HG03378 (cell line): Measurements from ENCODE around the gene ABHD13.
A peak's percentile ranks its signal among the peaks of the same experiment; 100 is the strongest.
"Not testable (repeated sequence)": the region's sequence is repeated elsewhere in the genome, so short reads cannot be mapped to it uniquely, and the experiment has no call there.

Experiments
- ATAC-seq: cut with Tn5 transposase; IDR thresholded peaks from one replicate; pipeline ENCODE4 v1.9.1; 2021; ENCODE audit warnings: mild to moderate bottlenecking, moderate library complexity; ENCODE audit not compliant: unreplicated experiment

Gene ABHD13

DNA sequence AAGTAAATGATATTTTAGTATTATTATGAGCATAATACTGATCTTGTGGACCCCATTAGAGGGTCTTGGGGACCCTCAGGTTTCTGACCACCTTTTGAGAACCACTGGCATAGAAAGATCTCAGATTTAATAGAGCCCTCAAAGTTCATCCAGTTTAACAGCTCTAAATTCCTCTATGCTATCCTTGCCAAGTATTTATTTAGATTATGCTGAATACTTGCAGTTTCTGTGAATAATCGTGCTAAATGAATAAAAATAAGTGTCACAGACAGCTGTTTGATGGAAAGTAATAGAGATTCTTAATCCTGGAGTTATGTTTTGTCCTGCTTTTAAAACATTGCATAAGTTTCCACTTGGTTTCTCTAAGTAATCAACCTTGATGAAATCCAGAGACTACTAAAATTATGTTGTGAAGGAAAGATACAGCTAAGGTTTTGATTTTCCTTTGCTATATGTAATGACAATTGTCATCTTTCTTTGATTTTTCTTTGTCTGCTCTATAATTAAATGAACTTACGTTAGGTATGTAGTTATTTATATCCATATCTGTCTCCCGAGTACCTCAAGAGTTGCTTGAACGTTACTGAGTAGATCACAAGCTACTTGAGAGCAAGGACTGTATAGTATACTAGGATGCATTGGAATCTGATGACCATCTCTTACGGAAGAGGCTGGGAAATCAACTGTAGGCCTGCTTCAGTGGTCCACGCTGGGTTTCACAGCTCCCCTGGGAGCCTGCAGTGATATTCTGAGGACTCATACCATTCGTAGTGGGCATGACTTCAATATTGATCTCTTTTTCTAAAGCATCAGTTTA is 5.7 kb downstream of the ABHD13 start:
- ATAC-seq: no peak

DNA sequence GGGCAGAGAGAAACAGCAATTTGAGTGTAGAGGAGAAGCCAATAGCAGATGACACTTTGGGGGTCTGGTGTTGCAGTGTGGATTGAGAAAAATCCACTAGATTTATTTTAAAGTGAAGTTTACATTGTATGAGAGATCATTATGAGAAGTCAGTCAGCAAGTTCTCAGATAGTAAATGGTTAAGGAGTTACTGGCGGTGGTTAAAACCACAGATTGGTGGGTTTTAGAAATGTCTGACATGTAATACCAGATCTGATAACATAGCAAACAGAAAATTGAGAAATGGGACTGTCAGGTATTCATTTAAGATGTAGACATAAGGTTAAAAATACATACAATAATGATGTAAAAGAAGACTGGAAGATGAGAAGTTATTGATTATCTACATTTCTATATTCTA is 7.2 kb downstream of the ABHD13 start:
- ATAC-seq: peak; percentile 72

DNA sequence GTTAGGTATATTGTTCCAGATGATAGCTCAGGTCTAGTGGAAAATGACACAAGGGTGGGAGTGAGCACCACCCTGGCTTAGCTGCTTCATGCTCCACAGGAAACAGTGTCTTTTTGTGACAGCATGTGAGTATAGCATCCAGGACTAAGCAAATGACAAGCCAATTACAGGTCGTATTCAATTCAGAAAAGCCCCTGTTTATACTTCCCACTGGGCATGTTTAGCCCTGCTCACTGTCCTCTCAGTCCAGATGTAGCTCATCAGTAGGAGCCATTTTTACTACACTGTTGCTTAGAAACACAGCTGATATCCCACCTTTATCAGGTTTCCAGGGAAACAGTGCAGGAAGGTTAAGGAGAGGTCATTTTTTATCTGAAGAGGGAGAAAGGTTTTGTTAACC is 8.0 kb downstream of the ABHD13 start:
- ATAC-seq: peak; percentile 28

DNA sequence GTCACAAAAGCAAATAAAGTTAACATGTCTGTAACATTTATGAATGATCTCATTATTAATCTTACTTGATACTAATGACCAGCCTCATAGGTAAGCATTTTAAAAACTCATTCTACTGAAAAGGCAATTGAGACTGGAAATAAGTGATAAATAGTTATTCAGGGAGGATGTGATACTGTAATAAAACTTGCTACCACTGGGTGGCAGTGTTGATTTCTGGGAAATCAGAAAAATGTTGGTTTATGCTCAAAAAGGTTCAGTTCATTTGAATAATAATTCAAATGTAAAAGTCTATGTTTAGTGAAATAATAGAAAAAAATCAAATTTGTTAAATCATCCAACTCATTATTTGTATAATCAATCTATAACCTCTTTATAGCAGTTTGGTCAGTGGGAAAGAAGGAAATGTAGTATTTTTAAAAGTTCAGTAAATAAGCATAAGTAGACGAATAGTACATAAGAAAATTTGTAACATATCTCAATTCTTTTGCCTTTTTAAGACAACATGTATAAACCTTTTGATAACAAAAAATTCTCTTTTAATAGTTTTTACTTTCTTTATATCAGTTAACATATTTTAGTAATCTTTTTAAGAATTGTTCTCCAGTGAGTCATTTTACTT is 9.6 kb downstream of the ABHD13 start:
- peak; percentile 43 for ATAC-seq

DNA sequence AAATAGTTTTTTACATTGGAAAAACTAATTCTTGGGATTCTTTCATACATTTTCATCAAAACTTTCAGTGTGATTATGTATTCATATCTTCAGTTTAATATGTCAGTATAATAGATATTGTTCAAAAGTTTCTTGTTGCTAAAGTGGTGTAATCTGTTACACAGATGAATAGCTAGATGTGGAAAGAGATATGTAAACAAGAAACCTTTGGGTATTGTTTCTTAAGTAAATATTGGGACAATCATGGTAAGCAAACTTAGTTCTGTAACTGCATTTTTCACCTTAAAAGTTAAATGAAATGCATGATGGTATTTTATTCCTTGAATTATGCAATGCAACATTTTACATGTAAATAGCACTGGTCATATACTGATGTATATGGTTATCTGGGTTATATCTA is 12.2 kb downstream of the ABHD13 start:
- ATAC-seq: no peak

DNA sequence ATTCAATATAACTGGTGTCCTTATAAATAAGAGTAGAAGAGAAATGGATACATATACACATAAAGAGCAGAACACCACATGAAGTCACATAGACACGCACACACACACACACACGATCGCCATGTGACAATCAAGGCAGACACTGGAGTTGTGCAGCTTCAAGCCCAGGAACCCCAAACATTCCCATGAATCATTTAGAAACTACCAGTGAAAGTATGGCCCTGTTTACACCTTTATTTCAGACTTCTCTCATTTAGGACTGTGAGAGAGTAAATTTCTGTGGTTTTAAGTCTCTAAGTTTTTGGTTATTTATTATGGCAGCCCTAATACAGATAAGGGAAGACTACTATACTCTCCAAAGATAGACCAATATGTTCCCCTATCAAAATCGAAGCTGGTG is 31.0 kb downstream of the ABHD13 start:
- peak; percentile 78 for ATAC-seq

DNA sequence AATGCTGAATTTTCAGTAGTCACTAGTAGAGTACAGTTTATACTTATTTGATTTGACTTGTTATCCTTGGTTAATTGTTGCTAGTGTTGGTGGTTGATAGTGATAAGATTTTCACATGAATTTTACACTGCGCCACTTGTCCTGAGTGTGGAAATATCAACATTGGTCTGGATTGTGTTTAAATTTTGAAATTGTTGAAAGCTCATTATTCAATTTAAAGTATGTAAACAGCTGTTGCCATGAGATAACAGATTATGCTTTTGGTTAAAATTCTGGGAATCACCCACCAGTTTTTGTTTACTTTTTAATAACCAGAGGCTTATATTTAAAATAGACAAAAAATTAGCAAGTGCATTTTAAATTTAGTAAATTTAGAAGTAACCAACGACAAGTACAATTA is 39.1 kb downstream of the ABHD13 start:
- ATAC-seq: no peak

DNA sequence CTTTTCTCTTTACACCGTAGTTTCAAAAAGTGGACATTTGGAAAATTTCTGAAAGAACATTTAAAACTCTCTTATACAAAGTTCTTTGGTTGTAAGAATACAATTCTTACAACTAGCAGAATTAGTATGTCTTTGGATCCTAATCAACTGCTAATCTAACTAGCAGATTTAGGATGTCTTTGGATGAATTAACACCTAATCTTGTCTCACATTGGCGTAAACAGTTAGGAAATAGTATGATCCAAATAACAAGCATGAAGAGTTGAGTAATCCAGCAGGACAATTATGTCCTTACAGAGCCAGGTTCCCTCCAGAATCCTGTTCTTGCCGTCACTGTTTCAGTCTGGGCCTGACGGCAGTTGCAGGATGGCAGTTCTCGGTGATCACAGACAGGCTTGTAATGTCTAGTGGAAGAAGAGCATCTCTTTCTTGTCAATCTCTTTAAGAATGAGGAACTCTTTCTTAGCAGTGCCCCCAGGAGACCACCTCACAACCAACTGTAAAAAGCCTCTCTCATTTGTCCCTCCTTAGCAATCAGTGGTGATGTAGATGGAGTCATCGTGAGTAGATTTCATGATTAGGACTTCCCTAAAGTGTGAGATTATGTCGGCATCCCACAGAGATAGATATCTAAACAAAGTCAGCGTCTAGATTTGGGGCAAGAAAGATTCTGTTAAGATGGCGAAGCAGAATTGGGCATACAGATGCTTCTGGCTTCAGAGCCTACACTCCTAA is 45.6 kb downstream of the ABHD13 start:
- ATAC-seq: no peak

DNA sequence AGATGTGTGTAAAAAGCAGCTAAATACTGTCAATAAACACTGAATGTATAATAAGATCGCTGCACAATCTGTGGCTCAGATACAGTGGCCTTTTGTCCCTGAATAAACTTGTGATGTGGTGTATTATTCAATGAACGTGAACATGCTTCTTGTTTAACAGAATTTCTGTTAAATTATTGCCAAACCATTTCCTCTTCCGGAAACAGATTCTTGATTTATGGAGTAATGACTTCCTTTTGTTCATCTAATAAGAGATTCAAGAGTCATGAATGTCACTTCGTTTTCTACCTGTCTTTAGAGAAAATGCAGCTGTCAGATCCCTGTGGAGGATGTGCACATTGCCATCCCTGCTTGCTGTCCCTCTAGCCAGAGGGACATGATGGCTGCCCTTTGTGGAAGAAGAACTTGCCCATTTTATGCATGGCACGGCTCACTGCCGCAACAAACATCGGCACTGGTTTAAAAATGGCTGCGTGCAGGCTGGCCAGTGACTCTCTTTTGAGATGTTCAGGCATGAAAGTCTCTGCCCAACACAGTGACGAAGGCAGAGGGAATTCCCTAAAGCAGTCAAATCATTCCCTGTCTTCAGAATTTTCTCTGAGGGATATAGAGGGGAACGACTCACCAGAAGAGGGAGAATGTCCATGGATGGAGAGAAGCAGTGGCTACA is 48.3 kb downstream of the ABHD13 start:
- no peak for ATAC-seq

DNA sequence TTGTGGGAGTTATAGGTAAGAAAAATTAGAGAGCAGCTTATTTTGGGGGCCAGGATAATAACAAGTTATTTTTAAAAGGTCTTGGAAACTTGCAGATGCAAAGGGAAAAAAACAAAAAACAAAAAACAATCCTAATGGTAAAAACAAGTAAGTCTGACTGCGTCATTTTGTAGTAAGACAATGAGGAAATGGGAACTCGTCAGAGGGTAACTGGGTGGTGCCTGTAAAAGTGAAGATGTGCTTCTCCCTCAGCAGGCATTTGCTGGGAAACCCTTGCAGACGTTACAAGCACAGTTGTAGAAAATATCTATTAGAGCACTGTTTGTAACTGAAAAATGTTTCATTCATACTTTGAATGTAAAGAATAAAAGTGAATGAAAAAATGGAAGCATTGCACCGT is 49.2 kb downstream of the ABHD13 start:
- ATAC-seq: no peak

DNA sequence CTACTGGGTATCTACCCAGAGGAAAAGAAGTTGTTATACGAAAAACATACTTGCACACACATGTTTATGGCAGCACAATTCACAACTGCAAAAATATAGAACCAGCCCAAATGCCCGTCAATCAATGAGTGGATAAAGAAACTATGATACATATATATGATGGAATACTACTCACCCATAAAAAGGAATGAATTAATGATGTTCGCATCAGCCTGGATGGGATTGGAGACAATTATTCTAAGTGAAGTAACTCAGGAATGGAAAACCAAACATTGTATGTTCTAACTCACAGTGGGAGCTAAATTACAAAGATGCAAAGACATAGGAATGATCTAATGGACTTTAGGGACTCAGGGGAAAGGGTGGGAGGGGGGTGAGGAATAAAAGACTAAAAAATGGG is 49.7 kb downstream of the ABHD13 start:
- ATAC-seq: not testable (repeated sequence)

DNA sequence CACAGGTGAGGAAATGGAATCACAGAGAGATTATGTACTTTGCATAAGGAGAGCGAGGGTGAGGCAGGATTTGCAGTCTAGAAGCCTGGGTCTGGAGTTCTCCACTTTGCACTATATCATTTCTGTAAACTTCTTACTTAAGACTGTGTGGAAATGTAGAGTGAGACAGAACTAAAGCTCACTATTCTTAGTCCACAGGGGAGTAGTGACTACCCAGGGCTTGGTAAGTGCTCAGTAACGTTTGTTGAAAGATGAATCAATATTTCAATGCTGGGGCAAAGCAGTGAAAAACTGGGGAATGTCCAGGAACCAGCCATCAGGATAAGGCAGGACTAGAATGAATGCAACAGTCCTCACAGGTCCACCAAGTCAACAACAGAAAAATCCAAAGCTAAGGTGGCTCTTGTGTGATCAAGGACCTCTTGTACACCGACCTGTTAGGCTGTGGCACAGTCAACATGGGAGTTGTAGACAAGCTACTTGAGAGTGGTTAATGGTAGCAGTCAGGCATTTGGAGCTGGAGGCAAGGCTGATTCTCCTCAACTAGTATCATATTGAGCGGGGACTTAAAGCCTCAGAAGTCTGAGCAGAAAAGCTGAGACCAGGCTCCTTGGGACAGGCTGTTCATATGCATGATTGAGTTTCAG is 50.4 kb downstream of the ABHD13 start:
- ATAC-seq: no peak

DNA sequence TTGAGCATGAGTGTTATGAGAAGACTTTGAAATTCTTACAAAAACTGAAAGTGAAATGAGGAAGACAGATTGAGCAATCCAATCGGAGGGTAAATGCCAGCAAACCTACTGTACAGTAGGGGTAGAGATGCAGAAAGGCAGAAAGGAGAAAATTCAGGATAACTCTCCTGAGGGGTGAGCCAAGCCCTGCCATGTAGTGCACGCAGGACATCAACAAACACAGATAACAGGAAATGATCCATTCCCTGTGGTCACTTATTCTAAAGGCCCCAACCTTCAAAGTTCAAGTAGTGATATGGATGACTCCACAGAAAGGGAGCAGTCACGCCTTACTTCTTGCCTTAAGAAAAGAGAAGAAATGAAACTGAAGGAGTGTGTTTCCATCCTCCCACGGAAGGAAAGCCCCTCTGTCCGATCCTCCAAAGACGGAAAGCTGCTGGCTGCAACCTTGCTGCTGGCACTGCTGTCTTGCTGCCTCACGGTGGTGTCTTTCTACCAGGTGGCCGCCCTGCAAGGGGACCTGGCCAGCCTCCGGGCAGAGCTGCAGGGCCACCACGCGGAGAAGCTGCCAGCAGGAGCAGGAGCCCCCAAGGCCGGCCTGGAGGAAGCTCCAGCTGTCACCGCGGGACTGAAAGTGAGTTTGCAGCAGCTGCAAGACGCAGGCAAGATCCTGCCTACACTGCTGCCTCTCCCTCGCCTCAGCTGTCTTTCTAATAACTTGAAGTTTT is 51.6 kb downstream of the ABHD13 start, which contains the start of gene TNFSF13B:
TNFSF13B (plus strand) TSS at position 118 of the 728 bp plus-strand sequence; CDS start at position 296, 178 bp downstream.
- peak; percentile 67 for ATAC-seq

DNA sequence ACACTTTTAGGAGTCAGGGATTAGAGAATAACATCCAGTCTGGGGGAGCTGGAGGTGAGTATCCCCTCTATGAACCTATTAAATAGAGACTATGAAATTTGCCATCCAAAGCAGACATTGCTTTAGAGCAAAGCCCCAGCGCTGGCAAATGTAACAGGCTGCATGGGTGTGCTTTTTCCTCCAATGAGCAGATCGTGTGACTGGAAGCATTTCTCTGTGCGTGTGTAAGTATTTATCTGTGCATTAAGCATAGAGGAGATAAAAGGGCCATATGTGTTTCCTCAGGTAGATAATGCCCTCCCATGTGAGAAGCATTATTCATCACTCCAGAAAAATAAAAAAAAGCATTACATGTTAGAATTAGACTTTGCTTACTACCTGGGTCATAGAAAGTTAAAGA is 52.2 kb downstream of the ABHD13 start:
- ATAC-seq: peak; percentile 16

DNA sequence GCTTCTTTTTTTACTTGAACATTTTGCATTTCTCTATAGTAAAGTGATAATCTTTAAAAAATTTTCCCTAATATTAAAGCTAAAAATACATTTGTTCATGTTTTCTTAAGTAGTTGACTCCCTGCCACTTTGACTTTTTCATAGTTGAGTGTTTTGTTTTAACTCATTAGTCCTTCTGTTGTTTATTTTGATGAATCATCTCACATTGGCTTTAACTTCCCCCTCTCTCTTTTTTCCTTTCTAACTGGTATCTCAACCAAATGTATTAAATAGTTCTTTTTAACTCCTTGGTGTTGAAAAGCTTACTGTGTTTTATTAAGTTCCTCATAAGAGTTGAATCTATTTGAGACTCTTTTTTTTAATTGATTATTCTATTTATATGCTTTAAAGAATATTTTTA is 54.1 kb downstream of the ABHD13 start:
- ATAC-seq: no peak

DNA sequence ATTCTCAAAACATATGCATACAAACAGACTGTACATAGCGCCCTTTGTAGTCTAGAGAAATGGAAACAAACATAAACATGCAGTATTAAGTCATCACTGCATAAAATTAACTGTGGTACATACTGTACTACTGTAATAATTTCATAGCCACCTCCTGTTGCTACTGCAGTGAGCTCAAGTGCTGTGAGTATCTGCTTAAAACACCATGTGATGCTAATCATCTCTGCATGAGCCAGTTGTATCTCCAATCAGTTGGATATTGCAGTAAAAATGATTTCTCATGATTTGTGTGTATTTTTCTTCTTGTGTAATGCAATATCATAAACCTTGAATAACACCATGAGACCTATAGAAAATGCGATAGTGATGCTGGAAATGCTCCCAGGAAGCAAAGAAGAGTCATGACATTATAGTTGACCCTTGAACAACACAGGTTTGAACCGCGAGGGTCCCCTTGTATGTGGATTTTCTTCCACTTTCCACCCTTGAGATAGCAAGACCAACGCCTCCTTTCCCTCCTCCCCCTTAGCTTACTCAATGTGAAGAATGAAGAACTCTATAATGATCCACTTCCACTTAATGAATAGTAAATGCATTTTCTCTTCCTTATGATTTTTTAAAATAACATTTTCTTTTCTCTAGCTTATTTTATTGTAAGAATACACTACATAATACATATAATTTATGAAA is 55.4 kb downstream of the ABHD13 start:
- ATAC-seq: no peak

DNA sequence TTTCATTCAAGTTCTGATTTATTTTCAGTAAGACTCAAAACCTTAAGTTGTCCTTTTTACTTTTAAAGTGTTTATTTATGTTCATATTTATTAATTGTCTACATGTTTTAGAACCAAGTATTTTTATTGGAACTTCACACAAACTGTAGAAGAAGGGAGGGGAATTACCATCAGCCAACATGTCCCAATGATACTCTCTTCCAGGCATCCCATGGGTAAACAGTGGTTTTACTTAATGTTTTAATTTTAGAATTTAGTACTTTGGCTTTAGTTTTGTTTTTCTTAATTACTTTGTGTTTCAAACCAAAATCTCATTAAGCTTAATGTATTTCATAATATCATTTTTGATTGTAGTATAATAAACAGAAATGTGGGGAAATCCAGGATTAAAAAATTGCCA is 56.5 kb downstream of the ABHD13 start:
- no peak for ATAC-seq

DNA sequence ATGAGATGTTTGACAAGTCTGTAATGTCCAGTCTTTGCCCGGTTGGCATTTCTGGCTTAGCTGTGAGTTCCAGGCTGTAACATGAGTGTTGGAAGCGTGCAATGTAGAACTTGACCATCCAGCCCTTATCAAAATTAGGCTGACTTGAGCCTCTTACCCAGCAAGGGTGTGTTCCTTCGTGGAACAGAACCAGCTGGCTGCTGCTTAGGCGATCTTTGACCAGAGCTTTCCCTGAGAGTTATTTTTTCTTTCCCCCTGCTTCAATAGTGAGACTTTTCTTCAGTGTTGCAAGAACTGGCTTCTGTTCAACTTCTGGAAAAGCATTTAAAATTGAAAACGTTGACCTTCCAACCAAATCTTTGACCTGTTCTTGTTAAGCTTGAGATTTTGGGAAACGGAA is 57.9 kb downstream of the ABHD13 start:
- ATAC-seq: no peak

DNA sequence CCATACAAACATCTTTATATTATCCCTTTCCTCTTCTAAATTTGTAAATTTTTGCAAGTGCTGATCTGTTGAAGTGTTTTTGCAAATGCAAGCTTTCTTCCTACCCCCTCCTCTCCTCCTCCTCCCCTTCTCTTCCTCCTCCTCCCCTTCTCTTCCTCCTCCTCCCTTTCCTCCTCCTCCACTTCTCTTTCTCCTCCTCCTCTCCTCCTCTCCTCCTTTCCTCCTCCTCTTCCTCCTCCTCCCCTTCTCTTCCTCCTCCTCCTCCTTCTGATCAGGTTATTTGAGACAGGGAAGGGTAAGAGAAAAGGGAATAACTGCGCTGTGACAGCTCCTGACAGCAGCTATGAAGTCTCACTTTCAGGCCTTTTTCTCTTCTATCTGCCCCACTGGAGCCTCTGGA is 60.3 kb downstream of the ABHD13 start:
- ATAC-seq: no peak

DNA sequence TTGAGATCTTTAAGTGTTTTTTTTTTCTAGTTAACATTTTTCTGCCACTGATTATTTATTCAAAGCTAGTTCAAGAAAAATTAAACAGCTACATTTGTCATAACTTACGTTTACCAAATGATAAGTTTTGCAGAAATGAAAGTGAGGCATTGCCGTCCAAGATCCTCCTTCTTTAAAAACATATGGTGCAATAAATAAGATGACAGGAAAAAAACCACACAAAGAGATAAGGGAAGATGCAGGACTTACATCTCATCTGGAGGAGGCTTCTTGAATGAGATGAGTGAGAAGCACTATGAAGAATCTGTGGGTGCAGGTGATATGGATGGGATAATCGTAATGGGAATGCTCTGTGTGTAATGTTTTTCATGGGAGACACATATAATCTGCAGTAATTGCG is 63.7 kb downstream of the ABHD13 start:
- no peak for ATAC-seq
